ENCODE measurements around the gene GRIPAP1. TPM values are rescaled to one million over a fixed set of nuclear protein-coding genes. Genes with fewer than 3 reads are reported as not detected.

Gene GRIPAP1
- total RNA-seq, 3 donors from 2014 or later, result 42.2 to 58.1 (median 44.1) TPM

DNA sequence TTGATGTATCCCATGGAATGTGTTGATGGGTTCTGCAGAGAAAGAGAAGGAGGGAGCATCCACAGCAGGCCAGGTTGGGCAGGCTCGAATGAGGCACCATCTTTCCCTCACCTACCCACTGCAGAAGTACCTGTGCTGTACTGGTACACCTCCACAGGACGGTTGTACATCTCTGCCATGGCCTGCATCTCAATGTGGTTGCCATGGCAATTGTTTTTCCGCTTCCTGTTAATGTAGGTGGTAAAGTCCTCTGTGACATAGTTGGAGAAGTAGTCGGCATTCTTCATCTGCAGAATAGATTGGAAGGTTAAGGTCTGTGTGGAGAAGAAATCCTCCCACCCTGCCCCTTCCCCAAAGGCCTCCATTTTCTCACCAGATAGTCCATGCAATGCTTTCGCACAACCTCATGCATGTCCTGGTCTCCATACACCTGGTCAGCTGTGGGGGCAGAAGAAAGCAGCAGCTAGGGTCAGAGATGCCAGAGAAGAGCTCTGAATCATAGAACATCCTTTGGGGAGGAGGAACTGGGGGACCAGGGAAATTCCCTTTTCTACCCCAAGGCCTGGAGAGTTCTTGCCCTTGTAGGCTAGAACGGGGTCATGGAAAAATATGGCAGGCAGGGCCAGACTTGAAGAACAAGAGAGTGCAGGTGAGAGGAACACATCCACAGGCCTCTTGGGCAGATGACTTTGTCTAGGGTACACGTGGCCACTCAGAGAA, 67.3 kb downstream of the GRIPAP1 start:
- Mint-ChIP-seq H3K4me1 (ENCODE audit: low read depth) (peaks cover 65% of the 10 kb centered on the region), H3K27me3 (ENCODE audit: low read depth) (no peaks in the 10 kb centered on the region), H3K4me3 (no peak overlapping the region), H3K36me3 (ENCODE audit: insufficient read depth) (peaks cover 26% of the 10 kb centered on the region), H3K9me3 (no peaks in the 10 kb centered on the region)
- no peak for ATAC-seq
- no peak for DNase-seq

DNA sequence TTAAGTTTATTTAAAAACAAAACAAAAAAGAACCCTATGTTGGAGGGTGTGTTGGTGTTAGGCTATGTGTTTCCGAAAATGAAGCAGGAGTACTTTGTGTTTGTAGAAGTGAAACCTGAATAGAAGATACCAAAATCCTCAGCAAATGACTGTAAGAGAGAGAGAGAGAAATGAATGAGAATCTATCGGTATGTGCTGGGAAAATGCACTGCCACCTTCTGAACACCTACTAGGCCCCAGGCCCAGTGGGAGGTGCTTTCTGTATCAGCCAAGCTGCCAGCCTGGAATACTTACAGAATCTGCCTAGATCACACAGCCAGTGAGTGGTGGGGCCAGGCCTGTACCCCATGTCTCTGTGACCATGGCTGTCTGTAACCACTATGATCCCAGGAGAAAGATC, 68.3 kb downstream of the GRIPAP1 start:
- no peaks in the 10 kb centered on the region for H3K27me3 Mint-ChIP-seq (ENCODE audit: low read depth)

DNA sequence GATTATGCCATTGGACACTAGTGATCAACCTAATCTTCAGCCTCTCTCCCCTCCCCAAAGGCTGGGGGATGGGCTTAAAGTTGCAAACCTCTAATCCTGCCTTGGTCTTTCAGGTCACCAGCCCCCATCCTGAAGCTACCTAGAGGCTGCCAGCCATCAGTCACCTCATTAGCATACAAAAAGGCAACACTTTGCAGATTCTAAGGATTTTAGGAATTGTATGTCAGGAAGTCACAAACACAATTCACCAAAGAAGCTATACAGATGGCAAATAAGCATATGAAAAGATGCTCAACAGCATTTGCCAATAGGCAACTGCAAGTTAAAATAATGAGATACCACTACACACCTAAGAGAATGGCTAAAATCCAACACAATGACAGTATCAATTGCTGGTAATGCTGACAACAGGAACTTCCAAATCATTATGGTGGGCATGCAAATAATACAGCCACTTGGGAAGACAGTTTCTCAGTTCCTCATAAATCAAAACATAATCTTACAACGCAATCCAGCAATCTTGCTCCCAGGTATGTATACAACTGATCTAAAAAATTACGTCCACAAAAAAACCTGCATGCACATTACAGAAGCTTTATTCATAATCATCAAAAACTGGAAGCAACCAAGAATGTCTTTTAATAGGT, 74.2 kb downstream of the GRIPAP1 start:
- Mint-ChIP-seq H3K9me3 (no peaks in the 10 kb centered on the region), H3K4me3 (no peak overlapping the region), H3K4me1 (ENCODE audit: low read depth) (peaks cover 23% of the 10 kb centered on the region), H3K36me3 (ENCODE audit: insufficient read depth) (peaks cover 13% of the 10 kb centered on the region), H3K27me3 (ENCODE audit: low read depth) (no peaks in the 10 kb centered on the region)
- ATAC-seq, result no peak
- no peak for DNase-seq

More for the DNA sequence above, 68.3 kb downstream of the GRIPAP1 start:
- Mint-ChIP-seq H3K4me1 (ENCODE audit: low read depth) (peaks cover 56% of the 10 kb centered on the region), H3K4me3 (peak overlapping the region; percentile 48), H3K36me3 (ENCODE audit: insufficient read depth) (peaks cover 26% of the 10 kb centered on the region), H3K9me3 (no peaks in the 10 kb centered on the region)
- DNase-seq (no peak), ATAC-seq (peak; percentile 9 to 16)

DNA sequence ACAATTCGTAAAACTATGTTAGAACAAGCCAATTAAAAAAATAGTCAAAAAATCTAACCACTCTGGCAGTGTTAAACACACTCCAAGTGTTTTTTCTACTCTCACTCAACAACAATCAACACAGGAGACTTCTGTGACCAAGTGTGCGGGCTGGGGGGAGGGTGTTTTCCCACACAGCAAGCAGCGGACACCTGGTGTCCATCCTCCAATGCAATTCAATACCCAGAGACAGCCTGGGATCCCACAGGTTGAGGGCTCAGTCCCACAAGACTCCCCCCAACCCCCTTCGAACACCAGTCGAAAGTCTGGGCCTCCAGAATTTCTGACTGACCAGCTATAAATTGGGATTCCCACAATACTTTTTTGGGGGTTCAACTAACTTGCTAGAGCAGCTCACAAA, 74.9 kb downstream of the GRIPAP1 start:
- no peak for DNase-seq
- no peak for ATAC-seq
- no peak overlapping the region for H3K4me3 Mint-ChIP-seq
- no peaks in the 10 kb centered on the region for H3K9me3 Mint-ChIP-seq
- H3K4me1 Mint-ChIP-seq (ENCODE audit: low read depth), result peaks cover 28% of the 10 kb centered on the region
- H3K36me3 Mint-ChIP-seq (ENCODE audit: insufficient read depth), result peaks cover 12% of the 10 kb centered on the region
- H3K27me3 Mint-ChIP-seq (ENCODE audit: low read depth), result no peaks in the 10 kb centered on the region

DNA sequence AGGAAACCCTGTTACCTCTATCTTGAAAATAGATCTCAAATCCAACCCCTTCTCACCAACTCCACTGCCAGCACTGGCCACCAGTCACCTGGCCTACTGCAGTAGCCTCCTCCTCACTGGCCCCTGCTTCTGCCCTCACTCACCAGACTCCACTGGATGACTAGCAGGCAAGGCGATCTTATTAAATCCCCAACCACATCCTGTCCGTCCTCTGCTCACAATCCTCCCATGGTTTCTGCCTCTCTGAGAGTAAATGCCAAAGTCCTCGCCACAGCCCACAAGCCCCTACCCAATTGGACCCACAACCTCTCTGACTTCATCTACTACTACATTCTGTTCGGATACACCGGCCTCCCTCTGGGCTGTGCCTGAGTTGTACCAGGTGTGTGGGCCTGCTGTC, 77.8 kb downstream of the GRIPAP1 start:
- ATAC-seq (no peak), DNase-seq (no peak)
- peaks cover 12% of the 10 kb centered on the region for H3K36me3 Mint-ChIP-seq (ENCODE audit: insufficient read depth)
- H3K4me3 Mint-ChIP-seq, result no peak overlapping the region
- H3K4me1 Mint-ChIP-seq (ENCODE audit: low read depth), result peaks cover 52% of the 10 kb centered on the region
- no peaks in the 10 kb centered on the region for H3K27me3 Mint-ChIP-seq (ENCODE audit: low read depth)
- no peaks in the 10 kb centered on the region for H3K9me3 Mint-ChIP-seq

DNA sequence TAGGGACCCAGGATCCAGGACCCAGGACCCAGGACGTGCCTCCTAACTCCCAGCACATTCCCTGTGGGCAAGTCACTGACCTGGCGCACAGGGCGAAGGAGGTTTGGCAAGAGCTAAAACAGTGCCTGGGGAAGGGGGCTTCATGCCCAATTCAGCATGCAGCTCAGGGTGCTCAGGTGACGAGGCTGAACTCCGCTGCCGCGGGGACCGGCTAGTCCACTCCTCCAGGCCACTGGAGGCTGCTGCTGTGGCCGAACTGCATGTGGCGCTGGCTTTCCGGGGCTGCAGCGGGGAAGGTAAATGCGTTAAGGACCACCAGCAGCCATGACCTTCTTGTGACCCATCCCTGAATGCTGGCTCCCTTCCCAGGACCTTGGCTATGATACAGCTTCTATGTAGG, 78.3 kb downstream of the GRIPAP1 start:
- DNase-seq (no peak), ATAC-seq (no peak)
- H3K36me3 Mint-ChIP-seq (ENCODE audit: insufficient read depth), result peaks cover 12% of the 10 kb centered on the region
- no peaks in the 10 kb centered on the region for H3K27me3 Mint-ChIP-seq (ENCODE audit: low read depth)
- peaks cover 52% of the 10 kb centered on the region for H3K4me1 Mint-ChIP-seq (ENCODE audit: low read depth)
- no peak overlapping the region for H3K4me3 Mint-ChIP-seq
- H3K9me3 Mint-ChIP-seq, result no peaks in the 10 kb centered on the region

Other genes starting within 250 kb of the GRIPAP1 start
- gene GLOD5, start 240.5 kb downstream of the GRIPAP1 start, total RNA-seq, result not detected
- gene GATA1, start 215.7 kb downstream of the GRIPAP1 start, total RNA-seq, result under 1 TPM; 0.27 to 0.40 (median 0.33) TPM
- 10 to 100 TPM; 40.2 to 52.1 (median 44.2) TPM for gene HDAC6, start 200.2 kb downstream of the GRIPAP1 start, total RNA-seq
- under 1 TPM in 1 of 3 donors, not detected in 2; 0.37 TPM for gene ERAS, start 175.8 kb downstream of the GRIPAP1 start, total RNA-seq
- 1 to 10 TPM; 2.8 to 3.4 (median 2.9) TPM for gene PCSK1N, start 166.7 kb downstream of the GRIPAP1 start, total RNA-seq
- 100 to 1,000 TPM in 2 of 3 donors, 10 to 100 TPM in 1; 92.7 to 107 (median 102) TPM for gene TIMM17B, start 104.5 kb downstream of the GRIPAP1 start, total RNA-seq
- gene PQBP1, start 104.3 kb downstream of the GRIPAP1 start, total RNA-seq, result 100 to 1,000 TPM; 130 to 147 (median 139) TPM
- 10 to 100 TPM; 23.1 to 31.5 (median 30.6) TPM for gene SLC35A2, start 90.6 kb downstream of the GRIPAP1 start, total RNA-seq
- gene PIM2, start 83.2 kb downstream of the GRIPAP1 start, total RNA-seq, result 100 to 1,000 TPM; 197 to 279 (median 270) TPM
- gene OTUD5, start 44.7 kb downstream of the GRIPAP1 start, total RNA-seq, result 10 to 100 TPM; 55.5 to 65.2 (median 57.8) TPM
- 1 to 10 TPM in 2 of 3 donors, under 1 TPM in 1; 0.71 to 1.1 (median 1.1) TPM for gene KCND1, start 30.4 kb downstream of the GRIPAP1 start, total RNA-seq
- gene TFE3, start 41.1 kb upstream of the GRIPAP1 start, total RNA-seq, result 10 to 100 TPM; 22.8 to 28.8 (median 23.4) TPM
- gene CCDC120, start 56.7 kb upstream of the GRIPAP1 start, total RNA-seq, result 1 to 10 TPM; 3.3 to 4.2 (median 4.0) TPM
- 10 to 100 TPM; 10.5 to 12.7 (median 11.4) TPM for gene PRAF2, start 71.7 kb upstream of the GRIPAP1 start, total RNA-seq
- gene WDR45, start 77.6 kb upstream of the GRIPAP1 start, total RNA-seq, result 10 to 100 TPM; 31.0 to 37.9 (median 36.5) TPM
- 10 to 100 TPM; 21.2 to 28.4 (median 24.6) TPM for gene GPKOW, start 121.5 kb upstream of the GRIPAP1 start, total RNA-seq
- 1 to 10 TPM in 1 of 3 donors, under 1 TPM in 2; 0.81 to 1.6 (median 0.84) TPM for gene MAGIX, start 160.5 kb upstream of the GRIPAP1 start, total RNA-seq
- 100 to 1,000 TPM; 111 to 134 (median 126) TPM for gene PLP2, start 169.6 kb upstream of the GRIPAP1 start, total RNA-seq
- gene PRICKLE3, start 184.1 kb upstream of the GRIPAP1 start, total RNA-seq, result 10 to 100 TPM in 2 of 3 donors, 1 to 10 TPM in 1; 9.2 to 11.7 (median 10.3) TPM
- gene SYP, start 197.9 kb upstream of the GRIPAP1 start, total RNA-seq, result 1 to 10 TPM; 3.1 to 5.3 (median 3.8) TPM
- gene CACNA1F, start 231.1 kb upstream of the GRIPAP1 start, total RNA-seq, result under 1 TPM in 2 of 3 donors, not detected in 1; 0.13 to 0.19 TPM
- 10 to 100 TPM; 22.7 to 23.4 (median 22.8) TPM for gene CCDC22, start 233.2 kb upstream of the GRIPAP1 start, total RNA-seq

All from activated T-cell treated with anti-CD3 and anti-CD28 coated beads, Interleukin-2, amount 50 U/mL, for 4 hours (primary cell).